Activated T-cell treated with anti-CD3 and anti-CD28 coated beads, Interleukin-2, amount 50 U/mL, for 72 hours (primary cell): ENCODE data around the gene CCL3. TPM values are rescaled to one million over a fixed set of nuclear protein-coding genes. Genes with fewer than 3 reads are reported as not detected.
"Not testable (repeated sequence)": the region's sequence is repeated elsewhere in the genome, so short reads cannot be mapped to it uniquely, and the experiment has no call there.

Experiments
- ATAC-seq, 2 donors: fragments of 150-1000 bp; cut with Tn5 transposase; replicated peaks in 1 of 2; 2 replicates each; pipeline ENCODE4 v1.10.0; 2021; ENCODE audit warnings: moderate library complexity in 2 of 2, mild to moderate bottlenecking in 1 of 2
- DNase-seq, 2 donors: peaks; one replicate each; pipeline ENCODE4 v3.0.0; 2021 to 2022; ENCODE audit warnings: mixed read lengths in 1 of 2
- H3K27ac Mint-ChIP-seq: one replicate; pipeline ENCODE4 v1.8.0; 2022; ENCODE audit warnings: mild to moderate bottlenecking, moderate library complexity, mixed read lengths
- H3K27me3 Mint-ChIP-seq: one replicate; pipeline ENCODE4 v1.8.0; 2022; ENCODE audit warnings: low read depth, mixed read lengths
- H3K36me3 Mint-ChIP-seq, 2 donors: one replicate each; pipeline ENCODE4 v1.8.0; 2022; ENCODE audit warnings: mixed read lengths in 2 of 2, mild to moderate bottlenecking in 1 of 2; ENCODE audit not compliant: insufficient read depth in 2 of 2
- H3K4me1 Mint-ChIP-seq: one replicate; pipeline ENCODE4 v1.8.0; 2022; ENCODE audit warnings: low read depth, mixed read lengths
- H3K4me3 Mint-ChIP-seq, 2 donors: one replicate each; pipeline ENCODE4 v1.8.0; 2022; ENCODE audit warnings: mild to moderate bottlenecking in 2 of 2, mixed read lengths in 2 of 2, moderate library complexity in 2 of 2
- H3K9me3 Mint-ChIP-seq, 2 donors: one replicate each; pipeline ENCODE4 v1.8.0; 2022; ENCODE audit warnings: mixed read lengths in 2 of 2
- total RNA-seq, 2 donors: library from RNA; stranded (reverse); gene quantifications; one replicate each; pipeline ENCODE4 v1.2.3, GENCODE V29; 2022

The CCL3 gene
- total RNA-seq, 2 donors from 2014 or later, result 79.6 to 336 TPM

DNA sequence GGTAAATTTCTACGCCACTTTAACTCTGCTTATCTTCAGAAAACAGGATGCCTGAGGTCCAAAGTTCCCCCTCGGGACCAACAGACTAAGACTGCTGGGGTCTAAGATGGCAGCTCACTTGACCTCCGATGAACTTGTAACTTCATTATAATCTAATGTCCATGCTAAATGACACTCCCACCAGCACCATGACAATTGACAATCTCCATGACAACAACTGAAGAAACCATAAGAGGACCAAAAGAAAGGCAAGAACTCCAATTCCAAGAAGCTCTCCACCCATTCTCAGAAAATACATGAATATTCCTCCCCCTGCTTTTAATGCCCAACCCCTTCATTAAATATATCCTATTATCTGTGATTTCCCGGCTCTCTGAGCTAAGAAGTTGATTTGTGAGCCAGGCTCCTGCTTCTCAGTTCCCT is 21.1 kb upstream of the CCL3 start:
- H3K27me3 Mint-ChIP-seq, result peaks cover 66% of the 10 kb centered on the region
- H3K36me3 Mint-ChIP-seq, result peaks cover 6 to 7% of the 10 kb centered on the region in 2 donors
- H3K4me1 Mint-ChIP-seq, result peaks cover 8% of the 10 kb centered on the region
- no peak overlapping the region for H3K4me3 Mint-ChIP-seq
- DNase-seq, result no peak
- ATAC-seq, result no peak
- no peak overlapping the region for H3K27ac Mint-ChIP-seq
- H3K9me3 Mint-ChIP-seq, result peaks cover 3 to 11% of the 10 kb centered on the region in 2 donors

DNA sequence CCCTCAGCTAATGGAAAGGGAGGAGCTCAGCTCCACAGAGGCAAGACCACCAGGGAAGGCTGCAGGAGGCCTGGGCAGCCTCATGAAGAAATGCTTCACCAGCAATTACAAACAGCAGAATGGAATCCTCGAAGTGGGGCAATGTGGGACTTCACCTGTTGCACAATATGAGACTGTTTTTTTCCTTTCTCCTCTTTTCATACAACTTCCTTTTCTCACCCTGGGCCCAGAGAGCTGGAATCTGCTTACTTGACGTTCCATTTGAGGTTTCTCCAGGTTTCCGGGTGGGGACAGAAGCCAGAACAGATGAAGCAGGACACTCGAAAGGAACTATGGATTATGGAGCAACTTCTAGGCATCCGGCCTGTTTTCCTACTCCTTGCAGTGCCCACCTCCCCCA is 18.3 kb upstream of the CCL3 start:
- peaks cover 70% of the 10 kb centered on the region for H3K27me3 Mint-ChIP-seq
- H3K4me1 Mint-ChIP-seq, result peaks cover 21% of the 10 kb centered on the region
- not testable (repeated sequence) for DNase-seq, H3K27ac Mint-ChIP-seq, ATAC-seq, H3K4me3 Mint-ChIP-seq, H3K9me3 Mint-ChIP-seq, H3K36me3 Mint-ChIP-seq

DNA sequence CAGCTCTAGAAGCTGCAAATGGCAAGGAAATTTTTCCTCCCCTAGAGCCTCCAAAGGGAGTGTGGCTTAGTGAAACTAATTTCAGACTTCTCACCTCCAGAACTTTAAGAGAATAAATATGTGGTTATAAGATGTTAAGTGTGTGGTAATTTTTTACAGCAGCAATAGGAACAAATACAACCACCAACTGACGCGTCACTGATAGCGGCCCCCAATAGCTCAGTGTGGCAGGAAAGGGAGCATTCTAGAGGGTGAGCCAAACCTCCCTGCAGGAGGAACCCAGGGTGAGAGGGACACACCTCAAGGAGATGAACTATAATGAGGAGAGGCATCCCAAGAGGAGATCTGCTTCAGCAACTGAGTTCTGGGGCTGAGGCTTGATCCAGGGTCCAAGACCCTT is 17.7 kb upstream of the CCL3 start:
- Mint-ChIP-seq H3K27me3 (peaks cover 70% of the 10 kb centered on the region), H3K36me3 (peaks cover 5% of the 10 kb centered on the region in 2 donors), H3K9me3 (peaks cover 3 to 8% of the 10 kb centered on the region in 2 donors), H3K4me3 (no peak overlapping the region), H3K27ac (peak overlapping the region; percentile 11), H3K4me1 (peaks cover 27% of the 10 kb centered on the region)
- ATAC-seq (no peak), DNase-seq (no peak)

DNA sequence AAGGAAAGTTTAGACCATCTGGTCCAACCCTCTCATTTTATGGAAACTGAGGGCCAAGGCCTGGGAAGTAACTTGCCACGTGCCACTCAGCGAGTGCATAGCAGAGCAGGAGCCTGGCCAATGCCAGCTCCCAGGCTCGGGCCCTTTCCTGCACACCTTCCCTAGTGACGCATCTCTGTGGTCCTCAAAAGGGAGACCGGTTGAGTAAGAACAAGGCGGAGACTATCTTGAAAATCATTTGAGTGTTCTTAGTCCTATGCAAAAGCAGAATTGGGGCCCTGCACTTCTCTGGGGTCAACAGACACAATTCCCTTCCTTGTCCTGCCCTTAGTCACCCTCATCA is 16.5 kb upstream of the CCL3 start:
- H3K27me3 Mint-ChIP-seq, result peaks cover 62% of the 10 kb centered on the region
- H3K4me1 Mint-ChIP-seq, result peaks cover 29% of the 10 kb centered on the region
- ATAC-seq, result no peak
- no peaks in the 10 kb centered on the region for H3K9me3 Mint-ChIP-seq
- no peak for DNase-seq
- H3K27ac Mint-ChIP-seq, result no peak overlapping the region
- peak overlapping the region in 1 of 2 donors; percentile 5 for H3K4me3 Mint-ChIP-seq
- no peaks in the 10 kb centered on the region for H3K36me3 Mint-ChIP-seq

DNA sequence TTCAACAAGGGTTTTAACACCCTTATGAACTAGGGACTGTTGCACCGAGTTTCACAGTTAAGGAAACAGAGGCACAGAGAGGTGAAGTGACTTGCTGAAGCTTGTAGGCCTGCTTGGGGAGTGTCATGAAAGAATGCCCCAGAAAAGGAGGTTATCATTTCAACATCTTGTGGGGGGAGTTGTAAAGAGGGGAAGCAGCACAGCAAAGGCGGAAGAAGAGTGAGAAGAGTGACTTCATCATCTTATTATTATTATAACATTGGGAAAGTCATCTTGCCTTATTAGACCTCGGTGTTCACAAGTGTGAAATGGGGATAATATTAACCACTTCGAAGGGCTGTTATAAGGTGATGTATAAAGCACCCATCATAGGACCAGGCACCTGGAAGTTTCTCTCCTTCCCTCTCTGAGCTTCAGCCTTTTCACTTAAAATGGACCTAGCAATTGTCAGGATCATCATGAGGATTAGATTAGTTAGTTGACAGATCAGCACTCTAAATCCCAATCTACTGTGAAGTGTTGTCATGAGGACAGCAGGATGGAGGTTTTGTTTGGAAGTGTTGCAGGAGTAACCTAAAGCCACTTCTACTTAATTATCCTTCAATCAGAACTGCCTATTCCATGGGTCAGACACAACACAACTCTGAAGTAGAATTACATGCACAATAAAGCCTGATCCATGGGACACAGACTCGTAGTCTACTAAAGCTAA is 16.0 kb upstream of the CCL3 start:
- H3K9me3 Mint-ChIP-seq, result no peaks in the 10 kb centered on the region
- H3K4me1 Mint-ChIP-seq, result peaks cover 29% of the 10 kb centered on the region
- H3K27ac Mint-ChIP-seq, result peak overlapping the region; percentile 87
- peak overlapping the region; percentile 5 to 87 for H3K4me3 Mint-ChIP-seq
- no peaks in the 10 kb centered on the region for H3K36me3 Mint-ChIP-seq
- no peak for DNase-seq
- peaks cover 57% of the 10 kb centered on the region for H3K27me3 Mint-ChIP-seq
- no peak for ATAC-seq

DNA sequence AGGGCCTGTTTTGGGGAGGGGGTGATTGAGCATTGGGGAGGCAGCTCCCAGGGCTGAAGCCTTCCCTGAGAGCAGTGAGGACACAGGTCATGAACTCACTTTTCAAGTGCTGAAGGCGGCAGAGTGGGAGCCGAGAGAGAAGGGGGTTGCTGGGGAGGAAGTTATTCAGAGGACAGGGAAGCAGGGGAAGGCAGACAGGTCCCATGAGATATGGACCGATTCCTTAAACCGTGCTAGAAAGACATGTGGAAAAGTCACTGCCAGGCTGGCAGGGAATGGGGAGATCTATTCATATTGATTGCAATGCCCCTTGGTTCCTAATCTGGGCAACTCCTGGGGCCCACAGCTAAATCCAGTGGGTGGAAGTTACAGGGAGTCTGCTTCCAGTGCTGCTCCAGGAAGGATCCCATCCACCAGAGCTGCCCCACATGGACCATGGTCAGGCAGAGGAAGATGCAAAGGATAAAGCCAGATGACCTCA is 14.8 kb upstream of the CCL3 start:
- Mint-ChIP-seq H3K9me3 (no peaks in the 10 kb centered on the region), H3K27ac (peak overlapping the region; percentile 87), H3K4me1 (peaks cover 29% of the 10 kb centered on the region)

DNA sequence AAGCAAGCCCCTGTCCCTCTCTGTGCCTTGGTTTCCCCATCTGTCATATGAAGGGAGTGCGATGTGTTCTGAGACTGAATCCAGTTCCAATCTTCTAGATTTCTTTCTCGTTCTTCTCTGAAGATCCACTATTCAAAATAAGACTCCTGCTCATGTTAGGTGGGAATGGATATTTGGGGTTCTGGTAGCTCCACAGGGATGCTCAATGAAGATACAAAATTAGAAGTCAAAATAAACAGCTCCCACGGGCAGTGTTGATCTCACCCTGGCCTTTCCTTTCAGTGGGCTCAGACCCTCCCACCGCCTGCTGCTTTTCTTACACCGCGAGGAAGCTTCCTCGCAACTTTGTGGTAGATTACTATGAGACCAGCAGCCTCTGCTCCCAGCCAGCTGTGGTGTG is 14.3 kb upstream of the CCL3 start:
- ATAC-seq, result peak in 1 of 2 donors; percentile 45
- not testable (repeated sequence) for H3K36me3 Mint-ChIP-seq, DNase-seq, H3K9me3 Mint-ChIP-seq
- peaks cover 33% of the 10 kb centered on the region for H3K4me1 Mint-ChIP-seq
- peaks cover 66% of the 10 kb centered on the region for H3K27me3 Mint-ChIP-seq
- H3K27ac Mint-ChIP-seq, result peak overlapping the region; percentile 87
- peak overlapping the region; percentile 67 to 87 for H3K4me3 Mint-ChIP-seq

More for the DNA sequence above, 14.8 kb upstream of the CCL3 start:
- no peak for ATAC-seq
- Mint-ChIP-seq H3K27me3 (peaks cover 62% of the 10 kb centered on the region), H3K36me3 (no peaks in the 10 kb centered on the region), H3K4me3 (peak overlapping the region; percentile 67 to 87)
- no peak for DNase-seq

DNA sequence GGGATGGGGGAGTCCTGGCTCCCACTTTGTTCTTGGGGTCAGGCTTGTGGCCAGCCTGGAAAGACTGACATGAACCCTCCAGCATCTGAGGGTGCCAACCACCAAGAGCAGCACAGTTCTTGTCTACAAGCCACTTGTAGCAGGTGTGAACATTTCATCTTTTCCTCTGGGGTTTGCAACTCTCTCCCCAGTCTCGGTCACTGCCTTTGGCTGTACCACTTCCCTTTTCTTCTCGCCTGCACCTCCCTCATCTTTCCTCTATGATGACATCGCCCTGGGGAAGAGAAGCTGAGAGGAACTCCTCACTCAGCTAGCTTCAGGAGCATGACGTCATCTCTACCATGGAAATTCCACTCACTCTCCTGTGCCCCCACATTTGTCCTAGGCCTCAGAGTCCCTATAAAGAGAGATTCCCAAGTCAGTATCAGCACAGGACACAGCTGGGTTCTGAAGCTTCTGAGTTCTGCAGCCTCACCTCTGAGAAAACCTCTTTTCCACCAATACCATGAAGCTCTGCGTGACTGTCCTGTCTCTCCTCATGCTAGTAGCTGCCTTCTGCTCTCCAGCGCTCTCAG is 13.5 kb upstream of the CCL3 start, which contains the start of gene CCL4:
Gene CCL4, plus strand, starts transcription at position 427 of the 575 bp plus-strand sequence. Its CDS starts 79 bp downstream, at position 506.
- DNase-seq (peak; percentile 36 to 49), ATAC-seq (peak; percentile 67 to 81)
- H3K36me3 Mint-ChIP-seq, H3K9me3 Mint-ChIP-seq: not testable (repeated sequence)
- Mint-ChIP-seq H3K4me3 (peak within 1 kb of the TSS; percentile 67 to 87), H3K27ac (peak within 1 kb of the TSS; percentile 87), H3K4me1 (peaks cover 40% of the 10 kb centered on the region), H3K27me3 (peaks cover 68% of the 10 kb centered on the region)

DNA sequence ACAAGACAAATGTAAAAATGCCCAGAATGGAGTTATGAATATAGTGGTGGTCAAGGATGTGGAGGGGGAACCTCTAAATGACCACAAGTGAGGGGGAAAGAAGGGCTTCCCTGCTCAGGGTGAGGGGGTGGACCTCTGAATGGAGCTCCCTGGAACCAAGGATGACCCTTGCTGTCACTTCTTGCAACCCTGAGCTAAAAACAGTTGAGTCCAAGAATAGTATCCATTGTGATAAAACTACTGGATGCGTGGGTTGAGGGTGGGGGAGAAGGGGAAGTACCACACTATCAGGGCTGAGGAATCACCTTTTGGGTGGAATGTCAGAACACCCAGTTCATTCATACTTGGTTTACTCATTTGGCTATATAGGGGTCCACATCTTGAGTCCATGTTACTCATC is 9.1 kb upstream of the CCL3 start:
- H3K9me3 Mint-ChIP-seq, H3K4me3 Mint-ChIP-seq, DNase-seq, H3K36me3 Mint-ChIP-seq, H3K27ac Mint-ChIP-seq: not testable (repeated sequence)
- peaks cover 34% of the 10 kb centered on the region for H3K4me1 Mint-ChIP-seq
- peaks cover 49% of the 10 kb centered on the region for H3K27me3 Mint-ChIP-seq
- peak in 1 of 2 donors; percentile 22 for ATAC-seq

DNA sequence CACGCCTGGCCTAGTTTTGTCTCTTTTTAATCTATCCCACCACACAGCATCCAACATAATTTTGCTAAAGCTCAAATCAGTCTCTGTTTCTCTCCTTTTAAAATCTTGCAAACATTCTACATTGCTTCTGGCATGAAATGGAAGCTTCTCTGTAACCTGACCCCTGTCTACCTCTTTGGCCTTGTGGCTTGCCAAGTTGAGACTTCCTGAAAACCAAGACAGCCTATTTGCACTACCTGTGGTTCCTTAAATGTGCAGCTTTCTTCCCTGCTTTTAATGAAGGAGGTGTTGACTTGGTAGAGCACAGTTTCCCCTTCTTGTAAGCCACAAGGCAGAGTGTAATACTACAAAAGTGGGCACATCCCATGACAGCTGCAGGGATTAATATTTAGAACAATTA is 6.0 kb upstream of the CCL3 start:
- H3K4me1 Mint-ChIP-seq, result peaks cover 39% of the 10 kb centered on the region
- peaks cover 55% of the 10 kb centered on the region for H3K27me3 Mint-ChIP-seq
- H3K27ac Mint-ChIP-seq, result peak overlapping the region; percentile 7
- no peak overlapping the region for H3K4me3 Mint-ChIP-seq
- no peaks in the 10 kb centered on the region for H3K36me3 Mint-ChIP-seq
- no peak for ATAC-seq
- no peak for DNase-seq
- H3K9me3 Mint-ChIP-seq, result no peaks in the 10 kb centered on the region

DNA sequence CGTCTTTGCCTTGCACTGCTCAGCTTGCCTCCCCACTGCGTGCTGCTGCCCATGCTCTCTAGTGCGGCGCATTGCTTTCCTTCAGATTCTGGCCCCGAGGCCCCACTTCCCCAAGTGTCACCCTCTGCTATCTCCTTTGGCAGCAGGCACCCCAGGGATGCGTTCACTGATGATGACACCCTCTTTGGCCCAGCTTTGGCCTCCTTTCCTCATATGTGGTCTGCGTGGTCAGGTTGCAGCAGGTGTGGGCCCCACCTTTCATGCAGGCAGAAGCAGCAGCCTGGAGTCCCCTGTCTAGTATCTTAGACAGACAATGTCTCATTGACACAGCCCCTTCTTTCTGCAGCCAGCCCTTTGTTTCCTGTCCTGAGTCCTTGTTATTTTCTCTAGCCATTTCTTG is 4.8 kb upstream of the CCL3 start:
- peak overlapping the region in 1 of 2 donors; percentile 2 for H3K4me3 Mint-ChIP-seq
- DNase-seq (no peak), ATAC-seq (no peak)
- H3K27me3 Mint-ChIP-seq, result peaks cover 48% of the 10 kb centered on the region
- H3K36me3 Mint-ChIP-seq, result no peaks in the 10 kb centered on the region
- no peaks in the 10 kb centered on the region for H3K9me3 Mint-ChIP-seq
- peaks cover 51% of the 10 kb centered on the region for H3K4me1 Mint-ChIP-seq
- no peak overlapping the region for H3K27ac Mint-ChIP-seq

DNA sequence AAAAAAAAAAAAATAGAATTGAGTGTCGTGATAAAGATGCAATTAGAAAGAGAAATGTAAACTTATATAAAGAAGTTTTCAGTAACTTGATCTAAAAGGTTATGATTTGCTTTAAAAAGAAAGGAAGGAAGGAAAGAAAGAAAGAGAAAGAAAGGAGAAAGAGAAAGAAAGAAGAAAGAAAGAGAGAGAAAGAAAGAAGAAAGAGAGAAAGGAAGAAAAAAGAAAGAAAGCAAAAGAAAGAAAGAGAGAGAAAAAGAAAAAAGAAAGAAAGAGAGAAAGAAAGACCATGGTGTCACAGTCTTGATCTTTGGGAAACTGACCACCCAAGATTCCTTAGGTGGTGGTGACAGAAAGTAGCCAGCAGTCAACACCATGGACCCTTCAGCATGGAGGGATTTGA is 4.3 kb upstream of the CCL3 start:
- H3K27ac Mint-ChIP-seq, result peak overlapping the region; percentile 17
- ATAC-seq (no peak), DNase-seq (no peak)
- H3K36me3 Mint-ChIP-seq, result no peaks in the 10 kb centered on the region
- no peaks in the 10 kb centered on the region for H3K9me3 Mint-ChIP-seq
- H3K27me3 Mint-ChIP-seq, result peaks cover 45% of the 10 kb centered on the region
- H3K4me3 Mint-ChIP-seq, result no peak overlapping the region
- peaks cover 52% of the 10 kb centered on the region for H3K4me1 Mint-ChIP-seq

DNA sequence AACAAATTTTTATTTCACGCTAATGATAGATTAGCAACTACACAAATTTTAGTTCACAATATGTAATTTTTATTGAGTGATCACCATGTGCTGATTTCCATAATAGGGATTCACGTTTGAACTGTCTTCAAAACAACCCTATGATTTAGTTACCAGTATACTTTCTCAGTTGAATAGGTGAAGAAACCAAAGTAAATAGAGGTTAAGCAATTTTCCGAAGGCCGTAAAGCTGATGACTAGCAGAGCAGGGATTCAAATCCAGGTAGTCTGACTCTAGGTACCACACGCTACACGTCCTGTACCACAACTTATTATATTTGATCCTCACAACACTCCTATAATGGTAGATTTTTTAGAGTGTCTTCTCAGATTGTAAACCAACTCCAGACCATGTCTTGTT is 2.8 kb upstream of the CCL3 start:
- DNase-seq, H3K36me3 Mint-ChIP-seq, H3K9me3 Mint-ChIP-seq, ATAC-seq: not testable (repeated sequence)
- Mint-ChIP-seq H3K27me3 (peaks cover 41% of the 10 kb centered on the region), H3K27ac (peak overlapping the region; percentile 80), H3K4me1 (peaks cover 48% of the 10 kb centered on the region), H3K4me3 (peak overlapping the region in 1 of 2 donors; percentile 8)
